Esophagus squamous epithelium (tissue), 5 donors: ENCODE data around the gene CENATAC. TPM values are rescaled to one million over a fixed set of nuclear protein-coding genes. Genes with fewer than 3 reads are reported as not detected.
"Not testable (repeated sequence)": the region's sequence is repeated elsewhere in the genome, so short reads cannot be mapped to it uniquely, and the experiment has no call there.

ENCODE experiments used
- DNase-seq: peaks from one replicate; lab custom pipeline; 2025; lab: John Stamatoyannopoulos, UW
- H3K27ac ChIP-seq, 4 donors: fragments of 200-600 bp; sonication (generic); one replicate each; pipeline ENCODE4 v1.5.1; 2016 to 2019; ENCODE audit warnings: mild to moderate bottlenecking in 1 of 4
- H3K27me3 ChIP-seq, 4 donors: fragments of 200-600 bp; sonication (generic); 1 replicate in 3 of 4; 2 replicates in 1 of 4; pipeline versions ENCODE4 v1.5.1 to v1.6.0; 2017 to 2021; ENCODE audit warnings: antibody characterized with exemption in 1 of 4
- H3K36me3 ChIP-seq, 3 donors: fragments of 200-600 bp; sonication (generic); one replicate each; pipeline ENCODE4 v1.5.1; 2016 to 2019
- H3K4me1 ChIP-seq, 3 donors: fragments of 200-600 bp; sonication (generic); one replicate each; pipeline ENCODE4 v1.5.1; 2017 to 2019
- H3K4me3 ChIP-seq, 4 donors: fragments of 200-600 bp; sonication (generic); 1 replicate in 3 of 4; 2 replicates in 1 of 4; pipeline ENCODE4 v1.5.1; 2016 to 2019; ENCODE audit warnings: mild to moderate bottlenecking in 2 of 4, moderate library complexity in 1 of 4
- H3K9me3 ChIP-seq, 3 donors: fragments of 200-600 bp; sonication (generic); one replicate each; pipeline ENCODE4 v1.5.1; 2016 to 2019
- CTCF ChIP-seq, 6 experiments: fragments of 450-650 bp in 4 of 6; fragments of 200-600 bp in 2 of 6; sonication (generic) in 2 of 6; IDR thresholded peaks; one replicate each; pipeline ENCODE4 v1.5.1; 2016 to 2019; ENCODE audit warnings: antibody characterized with exemption in 6 of 6, mild to moderate bottlenecking in 4 of 6, moderate library complexity in 4 of 6
- POLR2A ChIP-seq, 4 donors: fragments of 450-650 bp; IDR thresholded peaks; one replicate each; pipeline ENCODE4 v1.6.1; 2017; ENCODE audit warnings: antibody characterized with exemption in 4 of 4, mild to moderate bottlenecking in 4 of 4, moderate library complexity in 3 of 4
- WGBS, 2 donors: methylation state at CpG; one replicate each; pipeline ENCODE4 v1.1.5; 2018; 5-methylcytosine and 5-hydroxymethylcytosine counted together
- intact Hi-C: fragments of 100-400 bp; cut with DNase I; formaldehyde crosslinking; loops from one replicate; pipeline ENCODE4 v1.15.0; 2022
- total RNA-seq, 4 donors: library from RNA; depleted of rRNA; stranded (reverse); fragments of >200 nt; gene quantifications; one replicate each; pipeline ENCODE4 v1.1.0, GENCODE V29; 2016
- donor health status: DM: yes; HTN: yes; CAD: no.

Gene CENATAC
- total RNA-seq, 4 donors from 2014 or later: 9.2 to 58.9 (median 29.4) TPM

GRCh38 chr11:118975771-118976709 is 21.9 kb upstream of the CENATAC start:
- H3K9me3 ChIP-seq: no peaks in the 10 kb centered on the region
- no peaks in the 10 kb centered on the region for H3K36me3 ChIP-seq
- WGBS, 2 donors: 75 to 80% methylated on average over 15 of the region's 15 CpGs
- TF ChIP-seq POLR2A (IDR thresholded peaks at IDR 0.05) (no peak), CTCF (IDR thresholded peaks at IDR 0.05) (no peak)
- H3K27ac ChIP-seq: no peak overlapping the region
- peaks cover 0 to 13% (median 0%) of the 10 kb centered on the region in 3 donors for H3K4me1 ChIP-seq
- H3K27me3 ChIP-seq: peaks cover 0 to 35% (median 0%) of the 10 kb centered on the region in 4 donors
- H3K4me3 ChIP-seq: no peak overlapping the region
- DNase-seq: no peak
- intact Hi-C loops: no loop called here

- H3K27me3 ChIP-seq: peaks cover 0 to 23% (median 0%) of the 10 kb centered on the region in 4 donors
- no peak overlapping the region for H3K27ac ChIP-seq
- DNase-seq: no peak
- no peak for TF ChIP-seq CTCF (IDR thresholded peaks at IDR 0.05)
- TF ChIP-seq POLR2A (IDR thresholded peaks at IDR 0.05): no peak
- 56 to 83% methylated on average over 2 to 9 of the region's 9 CpGs for WGBS, 2 donors
- H3K4me3 ChIP-seq: no peak overlapping the region
- H3K9me3 ChIP-seq: no peaks in the 10 kb centered on the region
- H3K4me1 ChIP-seq: peaks cover 0 to 13% (median 0%) of the 10 kb centered on the region in 3 donors
- no peaks in the 10 kb centered on the region for H3K36me3 ChIP-seq
- intact Hi-C loops: no loop called here
Measured at GRCh38 chr11:118979434-118979833, 18.5 kb upstream of the CENATAC start.

- intact Hi-C loops: no loop called here
- H3K27ac ChIP-seq: no peak overlapping the region
- no peak overlapping the region for H3K4me3 ChIP-seq
Measured at GRCh38 chr11:118980191-118980881, 17.6 kb upstream of the CENATAC start.

GRCh38 chr11:118984337-118984736 is 13.6 kb upstream of the CENATAC start:
- intact Hi-C loops, H3K27ac ChIP-seq: not testable (repeated sequence)
- WGBS, 2 donors: 67 to 78% methylated on average over 1 to 3 of the region's 8 CpGs

More at GRCh38 chr11:118980191-118980881, 17.6 kb upstream of the CENATAC start:
- no peak for TF ChIP-seq CTCF (IDR thresholded peaks at IDR 0.05)
- TF ChIP-seq POLR2A (IDR thresholded peaks at IDR 0.05): no peak
- no peaks in the 10 kb centered on the region for H3K36me3 ChIP-seq
- no peak for DNase-seq
- H3K27me3 ChIP-seq: peaks cover 0 to 23% (median 0%) of the 10 kb centered on the region in 4 donors
- no peaks in the 10 kb centered on the region for H3K9me3 ChIP-seq
- WGBS, 2 donors: 20 to 70% methylated on average over 4 to 7 of the region's 21 CpGs
- H3K4me1 ChIP-seq: peaks cover 0 to 13% (median 0%) of the 10 kb centered on the region in 3 donors

GRCh38 chr11:118984825-118985224 is 13.1 kb upstream of the CENATAC start:
- H3K4me3 ChIP-seq: no peak overlapping the region
- DNase-seq: no peak
- H3K27ac ChIP-seq: no peak overlapping the region
- no peaks in the 10 kb centered on the region for H3K9me3 ChIP-seq
- H3K4me1 ChIP-seq: peaks cover 0 to 24% (median 0%) of the 10 kb centered on the region in 3 donors
- intact Hi-C loops: no loop called here
- TF ChIP-seq CTCF (IDR thresholded peaks at IDR 0.05) (no peak), POLR2A (IDR thresholded peaks at IDR 0.05) (no peak)
- no peaks in the 10 kb centered on the region for H3K36me3 ChIP-seq
- peaks cover 0 to under 1% (median 0%) of the 10 kb centered on the region in 4 donors for H3K27me3 ChIP-seq
- WGBS, 2 donors: 75% methylated on average over 2 of the region's 2 CpGs; no CpG with 5 or more reads in 1 of the 2 donors

More at GRCh38 chr11:118984337-118984736, 13.6 kb upstream of the CENATAC start:
- H3K36me3 ChIP-seq, H3K27me3 ChIP-seq, H3K4me3 ChIP-seq, DNase-seq, H3K9me3 ChIP-seq: not testable (repeated sequence)
- H3K4me1 ChIP-seq: peaks cover 0 to 27% (median 0%) of the 10 kb centered on the region in 3 donors
